Neural crest cell (in vitro differentiated cells): Measurements from ENCODE around the gene SMIM14. TPM values are rescaled to one million over a fixed set of nuclear protein-coding genes. Genes with fewer than 3 reads are reported as not detected.
"Not testable (repeated sequence)": the region's sequence is repeated elsewhere in the genome, so short reads cannot be mapped to it uniquely, and the experiment has no call there.

Experiments used
- DNase-seq: peaks from one replicate; pipeline ENCODE4 v3.0.0; 2021; ENCODE audit warnings: low read depth, mixed read lengths, low spot score
- H3K27ac Mint-ChIP-seq: one replicate; pipeline ENCODE4 v1.8.0; 2021; ENCODE audit warnings: mild to moderate bottlenecking, mixed read lengths; ENCODE audit not compliant: unreplicated experiment
- H3K27me3 Mint-ChIP-seq: 2 replicates; pipeline ENCODE4 v1.8.0; 2021; ENCODE audit warnings: low read depth, mild to moderate bottlenecking, mixed read lengths
- H3K36me3 Mint-ChIP-seq: 2 replicates; pipeline ENCODE4 v1.8.0; 2021; ENCODE audit warnings: low read depth, mild to moderate bottlenecking, mixed read lengths
- H3K4me1 Mint-ChIP-seq: 2 replicates; pipeline ENCODE4 v1.8.0; 2021; ENCODE audit warnings: mixed read lengths
- H3K4me3 Mint-ChIP-seq: one replicate; pipeline ENCODE4 v1.8.0; 2021; ENCODE audit warnings: mild to moderate bottlenecking, mixed read lengths
- H3K9me3 Mint-ChIP-seq: 2 replicates; pipeline ENCODE4 v1.8.0; 2021; ENCODE audit warnings: mixed read lengths
- CTCF ChIP-seq: fragments of 200-600 bp; sonication (generic); conservative IDR thresholded peaks from 2 replicates; pipeline ENCODE4 v1.5.0; 2021; ENCODE audit warnings: antibody characterized with exemption, mild to moderate bottlenecking
- total RNA-seq: library from RNA; stranded (reverse); gene quantifications from 2 replicates; pipeline ENCODE4 v1.2.1, GENCODE V29; 2021

SMIM14 gene
- total RNA-seq, 1 donor from 2014 or later: 7.9 TPM

DNA sequence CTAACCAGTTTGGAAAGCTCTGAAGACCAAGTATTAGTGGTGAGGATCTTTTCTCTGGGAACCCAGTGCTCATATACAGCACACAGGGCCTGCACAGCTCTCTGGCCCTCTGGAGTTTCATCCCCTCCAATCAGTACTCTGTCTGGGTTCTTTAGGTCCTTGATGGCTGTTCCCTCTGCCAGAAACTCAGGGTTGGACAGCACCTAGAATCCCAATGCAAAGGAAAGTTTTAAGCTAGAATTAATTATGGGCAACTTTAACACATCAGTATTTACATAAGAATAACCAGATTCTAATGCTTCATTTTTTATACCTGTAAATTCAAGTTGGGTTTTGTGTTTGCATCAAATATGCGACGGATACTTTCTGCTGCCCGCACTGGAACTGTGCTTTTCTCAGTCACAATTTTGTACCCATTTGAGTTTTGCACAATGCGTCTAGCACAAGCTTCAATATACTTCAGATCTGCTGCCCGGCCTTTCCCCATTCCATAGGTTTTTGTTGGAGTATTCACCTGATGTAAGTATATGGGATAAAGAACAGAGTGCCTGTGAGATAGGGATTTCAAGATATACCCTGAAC, 128.2 kb downstream of the SMIM14 start:
- Mint-ChIP-seq H3K9me3 (no peaks in the 10 kb centered on the region), H3K4me3 (no peak overlapping the region), H3K36me3 (peaks cover 9% of the 10 kb centered on the region), H3K4me1 (no peaks in the 10 kb centered on the region), H3K27me3 (no peaks in the 10 kb centered on the region), H3K27ac (no peak overlapping the region)
- DNase-seq: no peak
- no peak for TF ChIP-seq CTCF

GRCh38 chr4:39505581-39505980, 133.1 kb downstream of the SMIM14 start:
- Mint-ChIP-seq H3K9me3 (no peaks in the 10 kb centered on the region), H3K36me3 (peaks cover 23% of the 10 kb centered on the region), H3K4me1 (no peaks in the 10 kb centered on the region), H3K27ac (no peak overlapping the region), H3K27me3 (no peaks in the 10 kb centered on the region), H3K4me3 (no peak overlapping the region)
- TF ChIP-seq CTCF: no peak
- DNase-seq: no peak

- Mint-ChIP-seq H3K27ac (no peak overlapping the region), H3K9me3 (no peaks in the 10 kb centered on the region), H3K4me3 (no peak overlapping the region), H3K27me3 (no peaks in the 10 kb centered on the region), H3K36me3 (peaks cover 25% of the 10 kb centered on the region), H3K4me1 (no peaks in the 10 kb centered on the region)
- DNase-seq: no peak
- TF ChIP-seq CTCF: no peak
Observed at GRCh38 chr4:39504538-39504937, 134.1 kb downstream of the SMIM14 start.

DNA sequence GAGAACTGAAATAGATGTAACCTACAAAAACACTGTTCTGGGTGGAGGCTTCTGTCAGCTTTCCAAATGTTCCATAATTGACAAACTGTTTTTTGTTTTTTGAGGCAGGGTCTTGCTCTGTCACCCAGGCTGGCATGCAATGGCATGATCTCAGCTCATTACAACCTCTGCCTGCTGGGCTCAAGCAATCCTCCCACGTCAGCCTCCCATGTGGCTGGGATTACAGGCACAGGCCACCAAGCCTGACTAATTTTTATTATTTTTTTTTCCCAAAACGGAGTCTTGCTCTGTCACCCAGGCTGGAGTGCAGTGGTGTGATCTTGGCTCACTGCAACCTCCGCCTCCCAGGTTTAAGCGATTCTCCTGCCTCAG, 136.0 kb downstream of the SMIM14 start:
- H3K27me3 Mint-ChIP-seq, H3K9me3 Mint-ChIP-seq, H3K4me1 Mint-ChIP-seq, DNase-seq, H3K4me3 Mint-ChIP-seq, H3K27ac Mint-ChIP-seq: not testable (repeated sequence)
- H3K36me3 Mint-ChIP-seq: peaks cover 22% of the 10 kb centered on the region

DNA sequence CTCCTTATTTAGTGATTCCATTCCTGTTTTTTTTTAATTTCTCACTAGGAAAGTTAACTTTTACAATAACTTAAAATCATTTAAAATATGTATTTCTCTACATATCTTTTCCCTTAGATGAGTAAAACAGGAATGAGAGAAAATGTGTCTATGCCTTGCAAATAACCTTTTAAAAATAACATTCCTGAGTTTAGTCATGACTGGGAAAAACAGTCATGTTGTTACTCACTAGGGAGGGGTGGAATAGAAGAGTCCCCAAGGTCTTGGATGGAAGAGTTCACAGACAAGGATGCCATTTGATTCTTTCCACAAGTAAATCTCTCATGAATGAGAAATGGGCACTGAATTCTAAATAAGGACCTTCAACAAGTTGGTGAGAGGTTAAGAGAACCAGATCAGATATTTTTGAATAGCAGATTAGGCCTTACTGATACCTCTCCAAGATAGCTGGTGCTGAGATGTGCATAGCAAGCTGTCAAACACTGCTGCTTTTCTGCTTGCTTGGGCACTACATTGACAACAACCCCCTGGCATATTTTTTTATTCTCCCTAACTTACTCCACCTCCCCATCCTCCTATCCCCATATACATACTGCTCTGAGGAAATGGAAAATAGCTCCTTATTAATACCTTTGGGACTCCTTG, 136.5 kb downstream of the SMIM14 start:
- Mint-ChIP-seq H3K4me3 (no peak overlapping the region), H3K36me3 (peaks cover 22% of the 10 kb centered on the region), H3K27me3 (no peaks in the 10 kb centered on the region)

More for the DNA sequence above, 136.5 kb downstream of the SMIM14 start:
- Mint-ChIP-seq H3K27ac (no peak overlapping the region), H3K4me1 (no peaks in the 10 kb centered on the region), H3K9me3 (no peaks in the 10 kb centered on the region)
- TF ChIP-seq CTCF: no peak
- DNase-seq: no peak
